ENCODE measurements around the gene MYLK. TPM values are rescaled to one million over a fixed set of nuclear protein-coding genes. Genes with fewer than 3 reads are reported as not detected.

MYLK gene
- total RNA-seq, 1 donor from 2014 or later, result 11.1 TPM

GRCh38 chr3:123728991-123729390 is 155.1 kb downstream of the MYLK start:
- H3K4me1 ChIP-seq, result peaks cover 2% of the 10 kb centered on the region
- TF ChIP-seq CTCF (IDR thresholded peaks at IDR 0.05; ENCODE audit: borderline replicate concordance), result no peak
- peaks cover 3% of the 10 kb centered on the region for H3K27me3 ChIP-seq (ENCODE audit: low read depth)
- no peaks in the 10 kb centered on the region for H3K9me3 ChIP-seq (replicated peaks)
- no peak for DNase-seq
- H3K4me3 ChIP-seq, result no peak overlapping the region
- no peak overlapping the region for H3K27ac ChIP-seq (replicated peaks)
- no peaks in the 10 kb centered on the region for H3K36me3 ChIP-seq
- intact Hi-C loops (cut with micrococcal nuclease), result no loop called here

GRCh38 chr3:123728014-123728413 is 156.1 kb downstream of the MYLK start:
- H3K9me3 ChIP-seq (replicated peaks), result no peaks in the 10 kb centered on the region
- H3K36me3 ChIP-seq, result no peaks in the 10 kb centered on the region
- H3K27ac ChIP-seq (replicated peaks), result no peak overlapping the region
- intact Hi-C loops (cut with micrococcal nuclease), result no loop called here
- H3K4me1 ChIP-seq, result peaks cover 11% of the 10 kb centered on the region
- TF ChIP-seq CTCF (IDR thresholded peaks at IDR 0.05; ENCODE audit: borderline replicate concordance), result no peak
- H3K4me3 ChIP-seq, result no peak overlapping the region
- peaks cover 3% of the 10 kb centered on the region for H3K27me3 ChIP-seq (ENCODE audit: low read depth)
- DNase-seq, result no peak

- Histone ChIP-seq H3K27me3 (ENCODE audit: low read depth) (peaks cover 3% of the 10 kb centered on the region), H3K4me1 (peaks cover 13% of the 10 kb centered on the region), H3K27ac (replicated peaks) (no peak overlapping the region), H3K9me3 (replicated peaks) (no peaks in the 10 kb centered on the region), H3K36me3 (no peaks in the 10 kb centered on the region), H3K4me3 (no peak overlapping the region)
- DNase-seq, result no peak
- intact Hi-C loops (cut with micrococcal nuclease), result no loop called here
- TF ChIP-seq CTCF (IDR thresholded peaks at IDR 0.05; ENCODE audit: borderline replicate concordance), result no peak
Measured at GRCh38 chr3:123725652-123726400, 158.3 kb downstream of the MYLK start.

GRCh38 chr3:123724306-123724705 is 159.8 kb downstream of the MYLK start:
- no peaks in the 10 kb centered on the region for H3K36me3 ChIP-seq
- no peak overlapping the region for H3K4me3 ChIP-seq
- H3K4me1 ChIP-seq, result peaks cover 29% of the 10 kb centered on the region
- H3K27me3 ChIP-seq (ENCODE audit: low read depth), result peaks cover under 1% of the 10 kb centered on the region
- no peak for TF ChIP-seq CTCF (IDR thresholded peaks at IDR 0.05; ENCODE audit: borderline replicate concordance)
- intact Hi-C loops (cut with micrococcal nuclease), result loop anchor here (5.0 kb wide), 1 partner anchor 72 kb away; no protein-coding TSS in a partner anchor
- DNase-seq, result no peak
- no peaks in the 10 kb centered on the region for H3K9me3 ChIP-seq (replicated peaks)
- H3K27ac ChIP-seq (replicated peaks), result no peak overlapping the region

GRCh38 chr3:123723522-123724168 is 160.5 kb downstream of the MYLK start:
- Histone ChIP-seq H3K9me3 (replicated peaks) (no peaks in the 10 kb centered on the region), H3K27me3 (ENCODE audit: low read depth) (no peaks in the 10 kb centered on the region), H3K36me3 (no peaks in the 10 kb centered on the region), H3K4me3 (no peak overlapping the region), H3K27ac (replicated peaks) (no peak overlapping the region), H3K4me1 (peaks cover 35% of the 10 kb centered on the region)
- intact Hi-C loops (cut with micrococcal nuclease), result loop anchor here (5.0 kb wide), 1 partner anchor 71 kb away; no protein-coding TSS in a partner anchor
- peak; percentile 85 for TF ChIP-seq CTCF (IDR thresholded peaks at IDR 0.05; ENCODE audit: borderline replicate concordance)
- DNase-seq, result no peak

Data from left ventricle myocardium inferior (tissue), 1 donor.